ENCODE results near the gene THSD1.
"Not testable (repeated sequence)": the region's sequence is repeated elsewhere in the genome, so short reads cannot be mapped to it uniquely, and the experiment has no call there.

DNA sequence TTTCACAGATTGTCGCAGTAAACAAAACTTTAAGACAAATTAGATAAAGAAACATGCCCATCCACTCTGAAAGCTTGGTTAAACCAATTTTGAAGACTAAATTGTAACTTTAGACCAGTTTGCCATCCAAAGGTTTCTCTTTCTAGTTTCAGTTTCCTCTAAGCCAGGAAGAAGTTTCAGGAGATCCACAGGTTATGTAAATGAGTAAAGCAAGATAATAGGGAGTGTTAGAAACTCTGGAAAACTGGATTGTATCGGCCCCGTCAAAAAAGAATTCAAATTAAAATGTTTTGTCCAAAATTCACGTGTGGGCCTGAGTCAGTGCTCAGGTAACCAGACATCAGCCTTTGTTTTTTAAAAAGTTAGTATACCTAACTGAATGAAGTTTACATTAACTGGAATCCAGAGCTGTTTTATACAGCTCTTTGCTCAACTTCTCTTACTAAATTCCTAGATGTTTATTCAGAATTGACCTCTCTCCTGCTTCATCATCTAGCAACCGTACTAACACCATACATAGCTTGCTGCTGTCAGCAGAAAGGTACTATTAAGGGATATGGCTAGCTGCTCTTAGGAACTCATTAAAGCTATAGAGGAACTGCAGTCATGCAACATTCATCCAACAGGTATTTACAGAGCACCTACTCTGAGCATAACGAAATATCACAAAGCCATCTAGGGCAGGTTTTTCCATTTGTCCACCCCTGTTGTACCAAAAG is 43.6 kb downstream of the THSD1 start:
- not testable (repeated sequence) for TF ChIP-seq CTCF (conservative IDR thresholded peaks at IDR 0.05; ENCODE audit: low read length); EZH2phosphoT487 (IDR thresholded peaks at IDR 0.05; ENCODE audit: borderline replicate concordance, low read depth, low read length)
